ENCODE data around the gene RNASET2.

RNASET2 gene

GRCh38 chr6:166911248-166911677 is 45.1 kb downstream of the RNASET2 start:
- H3K4me3 ChIP-seq (ENCODE audit: low read depth, low read length), result no peak overlapping the region
- DNase-seq (ENCODE audit: low read depth), result no peak
- TF ChIP-seq CTCF (conservative IDR thresholded peaks at IDR 0.05; ENCODE audit: low read depth, low read length), result no peak

GRCh38 chr6:166910601-166911000 is 45.7 kb downstream of the RNASET2 start:
- TF ChIP-seq CTCF (conservative IDR thresholded peaks at IDR 0.05; ENCODE audit: low read depth, low read length), result no peak
- peak; percentile 27 for DNase-seq (ENCODE audit: low read depth)
- no peak overlapping the region for H3K4me3 ChIP-seq (ENCODE audit: low read depth, low read length)

DNA sequence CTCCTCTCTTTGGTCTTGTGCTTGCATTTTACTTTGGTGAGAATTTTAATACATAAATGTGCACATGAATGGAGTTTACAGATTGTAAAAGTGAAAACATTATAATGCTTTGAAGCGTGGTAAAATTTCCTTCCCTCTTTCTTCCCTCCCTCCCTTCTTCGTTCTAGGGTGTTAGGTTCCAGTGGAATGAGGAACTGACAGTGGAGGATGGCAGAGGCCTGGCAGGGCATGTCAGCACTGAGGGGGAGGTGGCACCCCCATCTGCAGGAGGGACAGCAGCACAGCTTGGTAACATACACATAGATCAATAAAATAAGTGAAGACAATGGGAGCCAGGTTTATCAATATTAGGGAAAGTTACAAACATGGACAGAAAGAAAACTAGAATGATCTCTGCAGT is 47.5 kb downstream of the RNASET2 start:
- no peak overlapping the region for H3K4me3 ChIP-seq (ENCODE audit: low read depth, low read length)
- TF ChIP-seq CTCF (conservative IDR thresholded peaks at IDR 0.05; ENCODE audit: low read depth, low read length), result no peak
- DNase-seq (ENCODE audit: low read depth), result no peak

- no peak for DNase-seq (ENCODE audit: low read depth)
- TF ChIP-seq CTCF (conservative IDR thresholded peaks at IDR 0.05; ENCODE audit: low read depth, low read length), result no peak
Measured at GRCh38 chr6:166907871-166908806, 48.2 kb downstream of the RNASET2 start.

DNA sequence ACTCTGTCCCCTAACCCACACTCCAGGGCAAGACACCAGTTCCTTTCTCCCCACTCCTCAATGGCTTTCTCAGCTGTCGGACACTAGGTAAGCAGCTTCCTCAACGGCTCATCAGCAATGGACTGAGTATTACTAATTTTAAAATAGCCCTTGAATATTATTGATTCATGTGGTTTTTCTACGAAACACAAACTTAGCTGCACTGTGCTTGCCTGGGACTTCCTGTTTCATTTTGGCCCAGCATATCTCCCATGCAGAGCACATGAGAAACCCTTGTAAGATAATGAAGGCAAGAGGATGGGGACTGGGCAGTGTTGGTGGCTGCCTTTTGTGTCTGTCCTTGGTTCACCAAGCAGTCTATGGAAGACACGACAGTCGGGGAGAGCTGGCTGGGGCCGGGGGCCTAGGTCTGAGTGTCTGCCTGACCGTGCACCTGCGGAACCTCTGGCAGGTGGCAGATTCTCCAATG is 48.9 kb downstream of the RNASET2 start:
- DNase-seq (ENCODE audit: low read depth), result no peak
- H3K4me3 ChIP-seq (ENCODE audit: low read depth, low read length), result no peak overlapping the region

More at GRCh38 chr6:166907871-166908806, 48.2 kb downstream of the RNASET2 start:
- H3K4me3 ChIP-seq (ENCODE audit: low read depth, low read length), result no peak overlapping the region

DNA sequence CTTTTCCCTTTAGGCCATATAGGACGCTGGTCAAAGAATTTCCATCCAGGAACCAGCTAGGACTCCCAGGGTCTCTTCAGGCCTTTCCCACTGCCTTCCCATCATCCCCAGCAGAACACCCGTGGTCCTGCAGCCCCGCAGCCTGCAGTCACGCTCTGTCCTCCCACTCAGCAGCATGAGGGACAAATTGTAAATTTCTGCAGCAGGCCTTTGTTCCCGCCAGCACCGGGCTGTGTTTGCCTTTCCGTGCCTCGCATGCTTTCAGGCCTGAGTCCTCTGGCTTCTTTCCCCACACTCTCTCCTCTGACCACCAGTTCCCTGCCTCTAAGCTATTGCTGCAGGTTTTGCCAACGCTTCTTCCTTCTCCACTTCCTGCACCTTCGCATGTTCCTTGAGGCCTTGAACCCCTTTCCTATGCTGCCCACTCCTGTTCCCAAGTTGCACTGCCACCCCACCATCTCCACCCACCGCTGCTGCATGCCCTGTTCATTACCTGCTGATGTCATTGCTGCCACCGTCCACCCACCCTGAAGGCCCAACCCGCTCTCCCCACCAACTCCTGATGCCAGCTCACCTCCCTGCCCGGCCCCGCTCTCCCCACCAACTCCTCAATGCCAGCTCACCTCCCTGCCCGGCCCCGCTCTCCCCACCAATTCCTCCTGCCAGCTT is 49.8 kb downstream of the RNASET2 start:
- H3K4me3 ChIP-seq (ENCODE audit: low read depth, low read length), result no peak overlapping the region
- DNase-seq (ENCODE audit: low read depth), result no peak
- no peak for TF ChIP-seq CTCF (conservative IDR thresholded peaks at IDR 0.05; ENCODE audit: low read depth, low read length)

More for the DNA sequence above, 48.9 kb downstream of the RNASET2 start:
- no peak for TF ChIP-seq CTCF (conservative IDR thresholded peaks at IDR 0.05; ENCODE audit: low read depth, low read length)
